Melanocyte of skin (primary cell): ENCODE data around the gene PPP6C. TPM values are rescaled to one million over a fixed set of nuclear protein-coding genes. Genes with fewer than 3 reads are reported as not detected.

Experiments
- total RNA-seq, 2 donors: library from RNA; depleted of rRNA; stranded (reverse); fragments of >200 nt; gene quantifications; 2 replicates each; pipeline ENCODE4 v1.2.3, GENCODE V29; 2012

Gene PPP6C
- total RNA-seq, result 10 to 100 TPM; 33.4 to 43.6 TPM

GRCh38 chr9:125189361-125190289 is at the start of gene PPP6C:
TSS of gene PPP6C (minus strand) at chr9:125189803. CDS start at chr9:125189718, 85 bp downstream.

GRCh38 chr9:125200216-125201047 is 10.8 kb upstream of the PPP6C start, which contains the start of gene RABEPK:
TSS of gene RABEPK (plus strand) at chr9:125200542. CDS start at chr9:125203014, 2,472 bp downstream.

GRCh38 chr9:125143377-125144090 is 46.1 kb downstream of the PPP6C start, which contains the start of gene SCAI:
TSS of gene SCAI (minus strand) at chr9:125143528. CDS start at chr9:125143437, 91 bp downstream.

Other genes starting within 250 kb of the PPP6C start
- 10 to 100 TPM; 11.4 to 11.7 TPM for gene GOLGA1, start 248.7 kb downstream of the PPP6C start, total RNA-seq
- 1 to 10 TPM; 4.0 to 5.5 TPM for gene SCAI, start 46.3 kb downstream of the PPP6C start, total RNA-seq
- 10 to 100 TPM; 17.2 to 35.0 TPM for gene RABEPK, start 10.7 kb upstream of the PPP6C start, total RNA-seq
- 100 to 1,000 TPM in 1 of 2 donors, 10 to 100 TPM in 1; 65.7 to 121 TPM for gene HSPA5, start 51.5 kb upstream of the PPP6C start, total RNA-seq
- 10 to 100 TPM; 59.5 to 76.9 TPM for gene GAPVD1, start 72.0 kb upstream of the PPP6C start, total RNA-seq